HL-60 (cell line): ENCODE results near the gene LANCL1.
"Not testable (repeated sequence)": the region's sequence is repeated elsewhere in the genome, so short reads cannot be mapped to it uniquely, and the experiment has no call there.

Source experiments
- CTCF ChIP-seq: IDR thresholded peaks from one replicate; pipeline ENCODE4 v1.5.1; 2011; ENCODE audit warnings: low read length, control low read depth, inconsistent platforms; ENCODE audit not compliant: insufficient read depth
- GABPA ChIP-seq: IDR thresholded peaks from 2 replicates; pipeline ENCODE4 v1.6.1; 2012; ENCODE audit warnings: low read depth
- POLR2AphosphoS5 ChIP-seq: IDR thresholded peaks from 2 replicates; pipeline ENCODE4 v1.6.1; 2012; ENCODE audit warnings: low read depth
- SPI1 ChIP-seq: IDR thresholded peaks from 2 replicates; pipeline ENCODE4 v1.6.1; 2012; ENCODE audit warnings: low read depth, mild to moderate bottlenecking, borderline replicate concordance

- not testable (repeated sequence) for TF ChIP-seq CTCF, POLR2AphosphoS5, GABPA, SPI1
These were observed 25.6 kb downstream of the LANCL1 start for GRCh38 chr2:210450942-210451341.
